GM19351 (cell line): Measurements from ENCODE around the gene DDIAS.
"Not testable (repeated sequence)": the region's sequence is repeated elsewhere in the genome, so short reads cannot be mapped to it uniquely, and the experiment has no call there.

Experiments used
- ATAC-seq: cut with Tn5 transposase; IDR thresholded peaks from one replicate; pipeline ENCODE4 v1.9.1; 2021; ENCODE audit warnings: mild to moderate bottlenecking, moderate library complexity; ENCODE audit not compliant: unreplicated experiment

DDIAS gene

DNA sequence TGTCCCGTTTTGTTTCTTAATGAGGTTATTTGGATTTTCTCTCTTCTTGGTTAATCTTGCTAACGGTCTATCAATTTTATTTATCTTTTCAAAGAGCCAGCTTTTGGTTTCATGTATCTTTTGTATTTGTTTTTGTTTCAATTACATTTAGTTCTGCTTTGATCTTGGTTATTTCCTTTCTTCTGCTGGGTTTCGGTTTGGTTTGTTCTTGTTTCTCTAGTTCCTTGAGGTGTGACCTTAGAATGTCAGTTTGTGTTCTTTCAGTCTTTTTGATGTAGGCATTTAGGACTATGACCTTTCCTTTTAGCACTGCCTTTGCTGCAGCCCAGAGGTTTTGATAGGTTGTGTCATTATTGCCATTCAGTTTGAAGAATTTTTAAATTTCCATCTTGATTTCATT, 18.7 kb downstream of the DDIAS start:
- not testable (repeated sequence) for ATAC-seq

DNA sequence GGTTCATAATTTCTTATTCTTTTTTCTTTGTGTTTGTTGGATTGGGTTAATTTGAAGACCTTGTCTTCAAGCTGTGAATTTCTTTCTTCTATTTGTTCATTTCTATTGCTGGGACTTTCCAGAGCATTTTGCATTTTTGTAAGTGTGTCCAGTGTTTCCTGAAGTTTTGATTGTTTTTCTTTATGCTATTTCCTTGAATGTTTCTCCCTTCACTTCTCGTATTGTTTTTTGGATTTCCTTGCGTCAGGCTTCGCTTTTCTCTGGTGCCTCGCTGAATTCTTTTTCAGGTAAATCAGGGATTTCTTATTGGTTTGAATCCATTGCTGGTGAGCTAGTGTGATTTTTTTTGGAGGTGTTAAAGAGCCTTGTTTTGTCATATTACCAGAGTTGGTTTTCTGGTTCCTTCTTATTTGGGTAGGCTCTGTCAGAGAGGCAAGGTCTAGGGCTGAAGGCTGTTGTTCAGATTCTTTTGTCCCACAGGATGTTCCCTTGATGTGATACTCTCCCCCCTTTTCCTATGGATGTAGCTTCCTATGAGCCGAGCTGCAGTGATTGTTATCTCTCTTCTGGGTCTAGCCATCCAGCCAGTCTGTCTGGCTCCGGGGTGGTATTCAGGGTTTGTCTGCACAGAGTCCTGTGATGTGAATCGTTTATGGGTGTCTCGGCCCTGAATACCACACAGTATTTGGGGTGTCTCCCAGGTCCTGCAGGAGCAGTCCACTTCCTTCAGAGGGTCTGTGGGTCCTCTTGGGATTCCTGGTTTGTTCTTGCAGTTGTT, 21.0 kb downstream of the DDIAS start:
- not testable (repeated sequence) for ATAC-seq

DNA sequence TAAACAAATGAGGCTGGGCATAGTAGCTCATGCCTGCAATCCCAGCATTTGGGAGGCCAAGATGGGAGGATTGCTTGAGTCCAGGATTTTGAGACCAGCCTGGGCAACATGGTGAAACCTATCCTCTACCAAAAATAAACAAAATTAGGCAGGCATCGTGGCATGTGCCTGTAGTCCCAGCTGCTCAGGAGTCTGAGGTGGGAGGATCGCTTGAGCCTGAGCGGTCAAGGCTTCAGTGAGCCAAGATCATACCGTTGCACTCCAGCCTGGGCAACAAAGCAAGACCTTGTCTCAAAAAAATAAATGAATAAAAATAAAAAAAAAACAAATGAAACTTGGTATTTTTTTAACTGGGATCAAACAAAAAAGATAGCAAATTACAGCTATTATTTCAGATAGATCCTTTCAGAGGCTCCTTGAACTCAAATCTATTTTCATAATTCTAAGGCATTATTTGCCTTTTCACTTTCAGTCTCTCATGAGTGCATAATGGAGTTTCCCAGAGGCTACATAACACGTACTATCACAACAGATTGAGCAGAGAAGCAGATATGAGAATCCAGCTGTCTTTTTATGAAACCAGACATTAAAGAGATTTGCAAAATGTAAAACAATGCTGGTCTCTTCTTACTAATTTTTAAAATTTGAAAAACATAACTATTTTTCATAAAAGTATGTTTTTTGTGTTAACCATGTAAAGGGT, 23.1 kb downstream of the DDIAS start:
- peak; percentile 50 for ATAC-seq

DNA sequence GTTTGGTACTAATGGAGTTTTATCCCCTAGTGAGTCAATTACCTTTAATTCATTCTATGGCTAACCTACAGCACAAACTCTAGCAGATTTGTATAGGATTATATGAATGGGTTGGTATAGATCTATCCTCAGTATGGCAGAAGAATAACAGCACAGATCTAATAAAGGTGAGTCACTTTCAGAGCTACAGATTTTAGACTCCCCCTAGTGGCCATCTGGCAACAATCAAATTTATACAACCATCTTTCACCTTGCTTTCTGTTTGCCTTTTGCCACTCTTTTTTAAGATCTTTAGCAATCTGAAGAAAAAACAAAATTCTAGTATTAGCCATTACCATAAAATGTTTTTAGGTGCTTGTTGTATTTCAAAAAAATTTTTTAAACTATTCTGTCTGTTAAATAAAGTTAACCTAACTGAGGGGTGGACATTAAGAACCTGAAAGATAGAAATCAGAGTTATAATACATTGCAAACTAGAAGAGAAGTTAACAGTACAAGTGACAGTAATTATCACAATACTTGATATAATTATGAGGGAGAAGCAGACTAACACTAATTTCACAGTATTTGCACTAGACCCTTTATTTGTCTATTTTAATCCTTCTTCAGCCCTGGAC, 25.8 kb downstream of the DDIAS start:
- peak; percentile 76 for ATAC-seq

DNA sequence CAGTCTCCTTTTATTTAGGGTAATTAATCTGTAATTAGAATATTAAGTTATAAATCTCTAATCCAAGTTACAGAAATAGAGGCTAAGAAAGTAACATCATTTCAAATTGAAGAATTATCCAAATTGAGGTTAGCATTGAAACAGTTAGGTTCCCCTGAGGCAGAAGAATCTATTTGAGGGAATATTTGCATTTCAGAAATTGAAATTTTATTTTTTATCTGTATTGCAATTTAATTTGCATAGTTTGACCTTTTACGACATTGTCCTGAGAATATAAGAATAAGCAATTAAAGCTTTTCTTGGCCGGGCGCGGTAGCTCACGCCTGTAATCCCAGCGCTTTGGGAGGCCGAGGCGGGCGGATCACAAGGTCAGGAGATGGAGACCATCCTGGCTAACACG, 27.6 kb downstream of the DDIAS start:
- no peak for ATAC-seq

DNA sequence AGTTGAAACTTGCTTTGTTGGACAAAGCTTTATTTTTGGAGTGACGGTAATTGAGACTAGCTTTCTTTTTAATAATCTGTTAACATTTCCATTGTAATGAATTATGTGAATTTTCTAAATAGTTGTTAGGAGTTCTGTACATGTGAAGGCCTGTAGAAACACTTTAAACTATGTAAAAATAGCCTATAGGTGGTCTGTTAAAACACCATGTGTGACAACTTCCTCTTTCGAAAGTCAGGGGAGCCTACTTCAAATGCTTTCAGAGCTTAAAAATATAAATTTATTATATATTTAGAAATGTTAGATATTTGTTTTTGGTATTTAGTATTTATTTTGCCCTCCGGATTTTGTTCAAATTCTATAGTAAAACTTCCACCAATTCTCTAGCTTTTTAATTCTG, 28.7 kb downstream of the DDIAS start:
- peak; percentile 58 for ATAC-seq

DNA sequence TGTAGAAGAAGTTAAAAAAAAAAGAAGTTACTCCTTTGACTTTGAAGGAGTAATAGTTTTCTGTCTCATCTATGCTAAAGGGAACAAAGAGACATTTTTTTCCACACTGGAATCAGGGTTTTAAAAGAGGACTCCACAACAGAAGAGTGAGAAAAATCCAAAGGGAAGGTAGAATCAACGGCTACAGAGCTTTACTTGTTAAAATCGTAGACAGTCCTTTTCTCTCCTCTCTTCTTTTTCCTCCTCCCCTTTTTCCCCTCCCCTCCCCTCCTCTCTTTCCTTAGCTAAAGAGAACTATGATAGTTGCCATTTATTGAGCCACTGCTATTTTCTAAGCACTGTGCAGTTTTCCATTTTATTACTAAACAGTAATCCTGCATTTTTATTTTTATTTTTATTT, 29.2 kb downstream of the DDIAS start:
- no peak for ATAC-seq

DNA sequence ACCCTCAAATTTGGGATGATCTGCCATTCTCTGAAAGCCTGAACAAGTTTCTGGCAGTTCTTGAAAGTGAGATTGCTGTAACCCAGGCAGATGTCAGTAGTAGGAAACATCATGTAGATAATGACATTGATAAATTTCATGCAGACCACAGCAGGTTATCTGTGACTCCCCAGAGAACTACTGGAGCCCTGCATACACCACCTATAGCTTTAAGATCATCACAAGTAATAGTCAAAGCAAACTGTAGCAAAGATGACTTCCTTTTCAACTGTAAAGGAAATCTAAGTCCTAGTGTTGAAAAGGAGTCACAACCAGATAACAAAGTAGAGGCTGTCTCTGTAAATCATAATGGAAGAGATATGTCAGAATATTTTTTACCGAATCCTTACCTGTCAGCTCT, 31.0 kb downstream of the DDIAS start:
- no peak for ATAC-seq

DNA sequence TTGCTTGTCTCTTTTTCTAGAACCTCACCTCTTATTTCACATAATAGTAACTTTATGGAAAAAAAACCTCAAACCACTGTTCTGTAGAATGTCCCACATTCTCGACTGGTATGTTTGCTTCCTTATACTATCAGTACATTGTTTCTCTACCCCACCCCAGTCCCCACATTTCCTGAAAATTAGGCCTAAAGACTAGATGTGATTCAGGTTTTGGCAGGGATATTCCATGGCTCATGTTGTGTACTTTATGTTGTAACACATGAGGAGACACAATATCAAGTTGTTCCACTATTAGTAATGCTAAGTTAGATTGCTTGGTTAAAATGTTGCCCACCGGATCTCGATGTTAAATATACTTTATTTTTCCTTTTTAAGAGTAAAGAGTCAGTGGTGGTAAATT, 34.7 kb downstream of the DDIAS start:
- ATAC-seq, result no peak

DNA sequence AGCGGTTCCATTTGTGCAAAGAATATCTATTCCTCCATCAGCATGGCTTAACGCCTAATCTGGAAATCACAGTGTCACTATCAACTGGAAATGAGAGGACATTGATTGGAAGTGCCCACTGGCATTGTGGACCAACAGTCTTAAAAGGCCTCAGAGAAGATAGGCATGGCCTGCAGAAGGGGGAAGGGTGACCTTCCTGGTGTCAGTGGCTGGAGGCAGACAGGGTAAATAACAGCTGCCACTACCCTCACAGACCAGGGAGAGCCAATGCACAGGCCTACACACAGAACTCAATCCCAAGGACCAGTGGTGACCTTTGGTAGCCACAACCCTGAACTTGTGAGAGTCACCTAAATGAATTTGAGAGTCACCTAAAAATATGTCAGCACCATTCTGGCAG, 36.0 kb downstream of the DDIAS start:
- no peak for ATAC-seq

DNA sequence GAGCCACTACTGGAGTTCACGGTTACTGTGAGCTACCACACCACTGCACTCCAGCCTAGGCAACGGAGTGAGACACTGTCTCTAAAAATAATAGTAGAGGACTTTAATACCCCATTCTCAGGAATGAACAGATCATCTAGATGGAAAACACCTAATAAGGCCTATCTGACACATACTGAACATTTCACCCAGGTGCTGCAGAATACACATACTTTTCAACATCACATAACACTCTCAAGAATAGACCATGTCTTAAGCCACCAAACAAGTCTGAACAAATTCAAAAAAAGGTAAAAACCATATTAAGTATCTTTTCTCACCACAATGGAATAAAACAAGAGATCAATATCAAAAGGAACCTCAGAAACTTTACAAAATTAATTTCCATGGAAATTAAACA, 37.9 kb downstream of the DDIAS start:
- no peak for ATAC-seq

DNA sequence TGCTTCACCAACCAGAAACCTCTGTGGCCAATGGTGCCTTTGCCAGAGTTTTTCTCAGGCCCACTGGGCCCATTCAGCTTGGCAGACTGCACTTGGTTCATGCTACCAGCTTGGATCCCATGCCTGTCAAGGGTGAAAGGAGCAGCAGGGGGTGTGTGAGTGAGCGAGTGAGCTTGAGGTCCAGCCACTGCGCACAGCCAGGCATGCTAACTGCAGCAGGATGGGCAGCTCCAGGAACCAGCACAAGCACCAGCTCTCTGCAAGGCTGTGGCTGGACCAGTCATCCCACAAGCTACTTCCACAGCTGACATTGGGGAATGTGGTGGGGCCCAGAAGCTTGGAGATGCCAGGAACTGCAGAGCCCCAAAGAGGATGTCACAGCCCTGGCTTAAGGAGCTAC, 40.8 kb downstream of the DDIAS start:
- no peak for ATAC-seq

DNA sequence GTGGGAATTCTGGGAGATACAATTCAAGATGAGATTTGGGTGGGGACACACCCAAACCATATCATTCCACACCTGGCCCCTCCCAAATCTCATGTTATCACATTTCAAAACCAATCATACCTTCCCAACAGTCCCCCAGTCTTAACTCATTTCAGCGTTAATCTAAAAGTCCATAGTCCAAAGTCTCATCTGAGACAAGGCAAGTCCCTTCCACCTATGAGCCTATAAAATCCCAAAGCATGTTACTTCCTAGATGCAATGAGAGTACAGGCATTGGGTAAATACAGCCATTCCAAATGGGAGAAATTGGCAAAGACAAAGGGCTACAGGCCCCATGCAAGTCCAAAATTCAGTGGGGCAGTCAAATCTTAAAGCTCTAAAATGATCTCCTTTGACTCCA, 41.9 kb downstream of the DDIAS start:
- not testable (repeated sequence) for ATAC-seq

DNA sequence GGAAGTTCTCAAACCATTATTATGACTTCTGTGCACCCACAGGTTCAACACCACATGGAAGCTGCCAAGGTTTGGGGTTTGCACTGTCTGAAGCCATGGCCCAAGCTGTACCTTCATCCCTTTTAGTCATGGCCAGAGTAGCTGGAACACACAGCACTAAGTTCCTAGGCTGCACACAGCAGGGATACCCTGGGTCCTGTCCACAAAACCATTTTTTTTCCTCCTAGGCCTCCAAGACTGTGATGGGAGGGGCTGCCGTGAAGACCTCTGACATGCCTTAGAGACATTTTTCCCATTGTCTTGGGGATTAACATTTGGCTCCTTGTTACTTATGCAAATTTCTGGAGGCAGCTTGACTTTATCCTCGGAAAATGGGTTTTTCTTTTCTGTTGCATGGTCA, 42.7 kb downstream of the DDIAS start:
- ATAC-seq, result no peak

DNA sequence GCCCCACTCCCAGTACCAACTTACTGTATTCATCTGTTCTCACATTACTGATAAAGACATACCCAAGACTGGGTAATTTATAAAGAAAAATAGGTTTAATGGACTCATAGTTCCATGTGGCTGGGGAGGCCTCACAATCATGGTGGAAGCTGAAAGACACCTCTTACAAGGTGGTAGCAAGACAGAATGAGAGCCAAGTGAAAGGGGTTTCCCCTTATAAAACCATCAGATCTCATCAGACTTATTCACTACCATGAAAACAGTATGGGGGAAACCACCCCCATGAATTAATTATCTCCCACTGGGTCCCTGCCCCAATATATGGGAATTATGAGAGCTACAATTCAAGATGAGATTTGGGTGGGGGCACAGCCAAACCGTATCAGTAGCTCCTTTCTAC, 43.5 kb downstream of the DDIAS start:
- ATAC-seq, result not testable (repeated sequence)

DNA sequence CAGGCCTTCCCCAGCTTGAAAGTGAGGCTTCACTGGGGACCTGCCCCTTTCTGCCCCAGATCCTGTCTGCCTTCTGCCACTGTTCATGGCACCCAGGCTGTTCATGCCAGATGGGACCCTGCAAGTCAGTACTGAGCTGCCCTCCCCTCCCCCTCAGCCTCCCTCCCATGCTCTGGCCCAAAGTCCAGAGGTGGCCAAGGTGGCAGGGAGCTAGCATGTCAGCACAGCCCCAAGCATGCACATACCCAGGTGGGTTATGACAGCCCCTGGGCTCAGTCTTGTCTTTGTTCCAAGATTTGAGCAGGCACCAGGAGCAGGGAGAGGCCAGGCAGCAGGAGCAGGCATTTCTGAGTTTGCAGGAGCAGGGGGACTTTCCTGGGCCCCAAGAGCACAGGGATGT, 44.1 kb downstream of the DDIAS start:
- ATAC-seq, result no peak

DNA sequence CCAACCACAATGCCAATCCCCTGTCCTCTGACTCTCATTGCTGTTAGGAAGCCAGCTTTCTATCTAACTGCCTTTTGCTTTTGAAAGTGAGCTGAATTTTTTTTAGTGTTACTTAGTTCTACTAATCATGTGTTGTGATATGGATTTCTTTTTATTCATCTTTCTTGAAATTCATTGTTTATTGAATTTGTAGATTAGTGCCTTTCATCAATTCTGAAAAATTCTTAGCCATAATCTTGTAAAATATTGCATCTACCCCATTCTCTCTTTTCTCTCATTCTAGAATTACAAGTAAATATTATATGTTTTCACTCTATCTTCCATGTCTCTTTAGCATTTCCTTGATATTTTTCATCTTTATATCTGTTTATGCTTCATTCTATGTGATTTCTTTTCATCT, 47.8 kb downstream of the DDIAS start:
- ATAC-seq, result no peak

DNA sequence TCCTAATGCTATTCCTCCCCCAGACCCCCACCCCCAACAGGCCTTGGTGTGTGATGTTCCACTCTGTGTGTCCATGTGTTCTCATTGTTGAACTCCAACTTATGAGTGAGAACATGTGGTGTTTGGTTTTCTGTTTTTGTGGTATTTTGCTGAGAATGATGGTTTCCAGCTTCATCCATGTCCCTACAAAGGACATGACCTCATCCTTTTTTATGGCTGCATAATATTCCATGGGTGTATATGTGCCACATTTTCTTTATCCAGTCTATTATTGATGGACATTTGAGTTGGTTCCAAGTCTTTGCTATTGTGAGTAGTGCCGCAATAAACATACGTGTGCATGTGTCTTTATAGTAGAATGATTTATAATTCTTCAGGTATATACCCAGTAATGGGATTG, 49.0 kb downstream of the DDIAS start:
- not testable (repeated sequence) for ATAC-seq

DNA sequence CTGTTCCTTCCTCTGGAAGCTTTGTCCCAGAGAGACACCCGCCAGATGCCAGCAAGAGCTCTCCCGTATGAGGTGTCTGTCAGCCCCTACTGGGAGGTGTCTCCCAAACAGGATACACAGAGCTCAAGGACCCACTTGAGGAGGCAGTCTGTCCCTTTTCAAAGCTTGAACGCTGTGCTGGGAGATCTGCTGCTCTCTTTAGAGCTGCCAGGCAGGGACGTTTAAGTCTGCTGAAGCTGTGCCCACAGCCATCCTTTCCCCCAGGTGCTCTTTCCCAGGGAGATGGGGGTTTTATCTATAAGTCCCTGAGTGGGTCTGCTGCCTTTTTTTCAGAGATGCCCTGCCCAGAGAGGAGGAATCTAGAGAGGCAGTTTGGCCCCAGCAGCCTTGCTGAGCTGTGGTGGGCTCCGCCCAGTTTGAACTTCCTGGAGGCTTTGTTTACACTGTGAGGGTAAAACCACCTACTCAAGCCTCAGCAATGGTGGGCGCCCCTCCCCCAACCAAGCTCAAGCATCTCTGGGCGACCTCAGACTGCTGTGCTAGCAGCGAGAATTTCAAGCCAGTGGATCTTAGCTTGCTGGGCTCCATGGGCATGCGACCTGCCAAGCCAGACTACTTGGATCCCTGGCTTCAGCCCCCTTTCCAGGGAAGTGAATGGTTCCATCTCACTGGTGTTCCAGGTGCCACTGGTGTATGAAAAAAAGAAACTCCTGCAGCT, 54.4 kb downstream of the DDIAS start:
- not testable (repeated sequence) for ATAC-seq

DNA sequence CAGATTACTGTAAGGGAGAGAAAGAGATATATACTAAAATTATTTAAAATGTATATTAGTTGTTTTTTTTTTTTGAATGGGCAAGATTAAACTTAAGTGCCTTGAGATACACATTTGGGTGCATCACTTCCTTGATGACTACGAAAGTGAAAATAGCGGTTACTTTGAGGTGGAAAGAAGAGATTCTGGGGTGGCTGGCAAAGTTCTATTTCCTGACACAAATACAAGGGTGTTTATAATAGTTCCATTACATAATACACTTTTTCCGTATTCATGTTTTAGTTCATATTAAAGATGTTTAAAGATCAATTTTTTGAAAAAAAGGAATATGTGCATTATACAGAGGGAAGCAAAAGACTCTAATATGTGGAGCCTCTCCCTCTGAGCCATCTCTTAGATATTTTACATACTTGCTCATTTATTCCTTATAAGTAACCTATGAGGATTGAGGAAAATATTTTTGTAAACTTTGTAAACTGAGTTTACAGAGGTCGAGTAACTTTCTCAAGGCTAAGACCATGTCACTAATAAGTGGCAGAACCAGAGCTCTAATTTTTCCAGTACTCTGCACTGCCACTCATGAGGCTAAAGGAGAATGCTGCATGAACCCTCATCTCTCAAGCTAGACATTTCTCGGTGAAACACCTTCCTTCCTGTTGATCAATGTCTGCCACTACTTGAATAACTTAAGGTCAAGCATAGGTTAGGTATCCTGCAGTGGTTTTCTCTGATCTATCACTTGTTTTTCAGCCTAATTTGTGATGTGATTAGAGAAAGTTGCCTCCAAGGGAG, 58.6 kb downstream of the DDIAS start:
- peak; percentile 84 for ATAC-seq

DNA sequence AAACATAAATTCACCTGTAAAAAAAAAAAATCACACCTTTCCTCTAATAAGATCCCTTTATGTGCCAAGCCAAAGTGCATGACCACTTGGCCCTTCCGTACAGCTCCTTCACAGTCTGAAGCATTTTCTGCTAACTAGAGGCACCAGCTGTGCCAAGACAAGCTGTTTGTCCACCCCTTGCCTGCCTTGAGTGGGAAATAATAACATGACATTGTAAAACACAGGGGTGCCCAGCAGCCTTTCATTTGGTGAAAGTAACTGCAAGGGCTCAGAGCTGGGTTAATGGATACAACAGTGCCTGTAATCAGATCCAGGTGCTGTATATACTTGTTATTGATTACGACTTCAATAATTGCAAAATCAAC, 59.2 kb downstream of the DDIAS start:
- peak; percentile 23 for ATAC-seq
